ENCODE measurements around the gene SLC38A11.
A peak's percentile ranks its signal among the peaks of the same experiment; 100 is the strongest.

The SLC38A11 gene

GRCh38 chr2:164969909-164970690, 14.8 kb upstream of the SLC38A11 start:
- DNase-seq (ENCODE audit: low spot score) = no peak

DNA sequence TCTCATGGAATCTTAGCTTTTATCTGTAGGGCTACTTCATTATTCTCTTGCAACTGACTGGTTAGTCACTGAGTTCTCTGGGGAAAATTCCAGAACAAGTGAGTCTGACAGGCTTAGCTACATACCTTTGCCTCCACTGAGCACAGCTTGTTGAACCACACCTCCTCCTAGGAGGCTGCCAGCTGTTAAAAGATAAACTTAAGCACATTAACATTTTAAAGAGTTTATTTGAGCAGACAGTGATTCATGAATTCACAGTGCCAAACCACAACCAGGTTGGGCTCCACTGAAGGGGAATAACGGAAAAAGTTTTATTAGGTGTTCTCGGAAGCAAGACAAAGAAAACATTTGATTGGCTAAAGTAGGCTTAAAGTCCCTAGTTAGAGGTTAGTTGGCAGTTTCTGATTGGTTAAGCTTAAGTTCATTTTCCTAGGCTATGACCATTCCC, 12.5 kb upstream of the SLC38A11 start:
- DNase-seq (ENCODE audit: low spot score) = peak; percentile 44

DNA sequence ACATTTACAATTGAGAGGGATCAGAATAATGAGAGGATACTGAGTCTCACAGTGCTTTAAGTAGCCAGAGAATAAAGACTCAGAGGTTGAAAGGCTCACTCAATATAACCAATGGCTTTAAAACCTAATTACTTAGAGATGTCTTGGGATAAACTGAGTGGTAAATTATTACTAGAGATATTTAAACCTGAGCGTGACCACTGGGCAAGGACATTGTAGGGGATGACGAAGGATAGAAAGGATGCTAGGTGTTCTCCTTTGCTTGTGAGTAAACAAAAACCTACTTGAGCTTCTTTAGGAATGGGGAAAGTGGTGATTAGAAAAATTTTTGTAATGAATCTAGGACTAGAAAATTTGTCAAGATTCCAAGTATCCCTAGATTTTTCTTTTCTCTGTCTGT, 12.0 kb upstream of the SLC38A11 start:
- no peak for DNase-seq (ENCODE audit: low spot score)

GRCh38 chr2:164964700-164965099, 9.4 kb upstream of the SLC38A11 start:
- no peak for DNase-seq (ENCODE audit: low spot score)

- DNase-seq (ENCODE audit: low spot score) = no peak
Measured at GRCh38 chr2:164960159-164960558, 4.8 kb upstream of the SLC38A11 start.

DNA sequence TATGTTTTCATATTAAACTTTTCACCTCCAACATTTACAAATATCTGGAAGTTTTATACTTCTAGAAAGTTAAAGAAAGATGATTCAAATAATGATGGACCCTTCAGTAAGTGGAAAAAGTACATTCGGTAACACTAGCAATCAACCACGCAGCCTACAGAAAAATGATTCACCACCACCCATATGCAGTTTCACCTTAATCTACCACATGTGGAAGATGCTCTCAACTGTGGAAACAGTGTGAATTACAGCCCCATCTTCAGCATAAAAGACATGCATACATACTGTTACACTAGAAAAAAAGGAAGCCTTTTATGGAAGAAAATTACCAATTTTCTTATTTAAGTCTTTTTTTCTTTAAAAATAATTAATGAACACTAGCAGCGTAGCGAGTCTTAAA, 1.1 kb downstream of the SLC38A11 start:
- no peak for DNase-seq (ENCODE audit: low spot score)

GRCh38 chr2:164953279-164953678, 2.0 kb downstream of the SLC38A11 start:
- DNase-seq (ENCODE audit: low spot score) = no peak

DNA sequence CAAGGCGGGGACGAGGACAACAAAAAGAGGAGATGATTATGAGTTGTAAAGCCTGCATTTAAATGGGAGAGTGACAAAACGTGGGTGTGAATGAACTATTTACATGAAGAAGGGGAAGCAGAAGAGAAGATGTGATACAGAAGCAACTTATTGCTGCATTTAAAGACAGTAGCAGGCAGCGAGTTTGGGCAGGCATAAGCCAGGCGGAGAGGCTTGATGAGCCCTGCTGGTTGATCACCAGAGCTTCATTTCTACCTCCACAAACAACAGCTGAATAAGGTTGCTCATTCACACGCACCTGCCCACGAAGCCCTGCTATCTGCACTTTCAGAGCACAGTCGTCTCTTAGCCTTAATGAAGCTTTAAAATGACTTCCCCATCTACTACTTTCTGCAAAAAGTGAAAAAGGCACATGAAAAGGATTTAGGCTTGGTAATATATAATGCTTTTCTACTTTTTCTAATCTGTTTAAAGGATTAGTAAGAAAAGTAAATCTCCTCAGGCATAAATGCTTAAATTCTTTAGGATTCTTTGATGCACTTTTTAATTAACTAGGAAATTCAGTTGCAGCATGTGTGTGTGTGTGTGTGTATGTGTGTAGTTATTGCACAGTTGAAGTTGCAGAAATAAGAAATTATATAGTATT, 3.1 kb downstream of the SLC38A11 start:
- no peak for DNase-seq (ENCODE audit: low spot score)

- no peak for DNase-seq (ENCODE audit: low spot score)
Measured at GRCh38 chr2:164948540-164948939, 6.8 kb downstream of the SLC38A11 start.

- no peak for DNase-seq (ENCODE audit: low spot score)
Measured at GRCh38 chr2:164947281-164947680, 8.0 kb downstream of the SLC38A11 start.

DNA sequence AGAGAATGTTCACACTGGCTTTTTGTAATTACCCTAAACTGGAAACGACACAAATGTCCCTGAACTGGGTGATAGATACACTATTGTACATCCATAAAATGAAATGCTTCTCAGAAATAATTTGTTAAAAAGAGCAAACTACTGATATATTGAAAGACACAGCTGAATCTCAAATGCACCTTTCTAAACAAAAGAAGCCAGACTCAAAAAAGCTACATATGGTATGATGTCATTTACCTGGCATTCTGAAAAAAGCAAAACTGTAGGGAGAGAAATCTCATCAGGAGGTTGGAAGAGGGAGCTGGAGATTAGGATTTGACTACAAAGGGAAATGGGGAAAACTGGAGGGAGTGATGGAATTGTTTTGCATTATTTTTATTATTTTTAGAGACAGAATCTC, 12.0 kb downstream of the SLC38A11 start:
- DNase-seq (ENCODE audit: low spot score) = no peak

DNA sequence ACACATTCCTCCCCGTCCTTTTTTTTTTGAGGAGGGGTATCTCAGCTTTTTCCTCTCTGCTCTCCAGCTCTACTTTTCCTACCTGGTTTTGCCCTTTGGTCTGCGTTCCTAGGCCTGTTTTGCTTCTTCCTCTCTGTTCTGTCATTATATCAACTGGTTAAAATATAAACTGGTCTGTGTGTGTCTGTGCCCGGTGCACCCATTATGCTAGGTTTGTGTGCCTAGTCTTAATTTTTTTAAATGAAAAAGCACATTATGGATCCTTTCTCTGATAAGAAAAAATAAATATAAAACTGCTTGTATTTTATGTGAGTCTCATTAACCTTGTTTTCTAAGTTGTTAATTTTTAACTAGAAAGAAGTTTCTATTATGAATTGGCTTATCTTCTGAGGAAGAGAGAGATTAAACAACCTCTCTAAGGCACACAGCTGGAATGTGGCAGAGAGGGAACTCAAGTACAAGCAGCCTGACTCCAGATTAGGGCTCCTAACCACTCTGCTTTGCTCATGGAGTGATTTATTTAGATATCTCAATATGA, 17.4 kb downstream of the SLC38A11 start:
- DNase-seq (ENCODE audit: low spot score) = no peak

DNA sequence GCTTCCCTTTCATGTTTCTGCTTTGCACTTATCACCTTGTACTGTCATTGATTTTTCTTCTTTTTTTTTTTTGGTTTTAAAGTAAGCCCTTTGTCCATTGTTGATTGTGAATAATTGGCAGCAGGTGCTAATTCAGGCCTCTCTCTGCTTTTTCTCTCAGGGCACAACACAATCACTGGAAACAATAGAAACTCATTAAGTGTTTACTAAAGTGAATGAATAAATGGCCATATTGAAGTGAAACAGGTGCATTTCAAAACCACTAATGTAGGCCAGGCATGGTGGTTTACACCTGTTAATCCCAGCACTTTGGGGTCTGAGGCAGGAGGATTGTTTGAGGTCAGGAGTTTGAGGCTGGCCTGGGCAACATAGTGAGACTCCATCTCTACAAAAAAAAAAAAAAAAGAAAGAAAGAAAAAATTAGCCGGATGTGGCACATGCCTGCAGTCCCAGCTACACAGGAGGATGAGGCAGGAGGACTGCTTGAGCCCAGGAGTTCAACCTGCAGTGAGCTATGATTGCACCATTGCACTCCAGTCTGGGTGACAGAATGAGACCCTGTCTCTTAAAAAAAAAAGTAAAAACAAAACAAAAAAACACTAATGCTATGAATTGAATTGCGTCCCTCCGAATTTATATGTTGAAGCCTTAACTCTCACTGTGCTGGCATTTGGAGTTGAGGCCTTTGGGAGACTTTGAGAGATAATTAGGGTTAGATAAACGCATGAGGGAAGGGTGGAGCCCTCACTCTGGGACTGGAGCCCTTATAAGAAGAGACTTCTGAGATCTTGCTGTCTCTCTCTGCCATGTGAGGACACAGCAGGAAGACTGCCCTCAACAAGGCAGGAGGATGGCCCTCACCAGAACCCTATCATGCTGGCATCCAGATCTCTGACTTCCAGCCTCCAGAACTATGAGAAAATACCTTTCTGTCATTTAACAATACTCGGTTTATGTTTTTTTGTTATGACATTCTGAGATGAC, 19.9 kb downstream of the SLC38A11 start:
- no peak for DNase-seq (ENCODE audit: low spot score)

GRCh38 chr2:164934401-164935117, 20.8 kb downstream of the SLC38A11 start:
- no peak for DNase-seq (ENCODE audit: low spot score)

DNA sequence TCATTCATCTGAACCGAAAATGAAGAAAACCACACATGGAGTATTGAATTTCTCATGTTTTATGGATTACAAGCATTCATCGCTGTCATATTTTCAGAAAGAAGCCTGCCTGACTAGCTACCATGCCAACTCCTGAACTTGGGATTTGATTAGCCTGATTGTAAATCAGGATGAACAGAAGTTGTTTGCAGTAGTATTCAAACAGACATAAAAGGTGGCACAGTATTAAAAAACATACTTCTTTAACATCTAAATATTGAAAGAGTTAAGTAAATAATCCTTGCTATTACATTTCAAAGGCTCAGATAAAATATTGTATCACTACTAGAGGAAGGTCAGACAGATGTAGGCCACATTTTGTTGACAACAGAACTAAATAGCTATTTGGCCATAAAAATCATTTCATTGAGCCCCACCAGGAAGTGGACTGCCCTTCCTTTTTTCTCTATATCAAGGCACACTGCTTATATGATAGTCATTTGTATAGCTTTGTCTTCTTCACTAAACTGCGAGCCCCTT, 21.6 kb downstream of the SLC38A11 start:
- no peak for DNase-seq (ENCODE audit: low spot score)

DNA sequence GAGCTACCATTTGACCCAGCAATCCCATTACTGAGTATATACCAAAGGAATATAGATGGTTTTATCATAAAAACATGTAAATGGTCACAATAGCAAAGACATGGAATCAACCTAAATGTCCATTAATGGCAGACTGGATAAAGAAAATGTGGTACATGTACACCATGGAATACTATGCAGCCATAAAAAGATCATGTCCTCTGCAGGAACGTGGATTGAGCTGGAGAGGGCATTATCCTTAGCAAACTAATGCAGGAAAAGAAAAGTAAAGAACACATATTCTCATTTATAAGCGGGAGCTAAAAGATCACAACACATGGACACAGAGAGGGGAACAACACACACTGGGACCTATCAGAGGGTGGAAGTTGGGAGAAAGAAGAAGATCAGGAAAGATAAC, 22.9 kb downstream of the SLC38A11 start:
- DNase-seq (ENCODE audit: low spot score) = no peak

DNA sequence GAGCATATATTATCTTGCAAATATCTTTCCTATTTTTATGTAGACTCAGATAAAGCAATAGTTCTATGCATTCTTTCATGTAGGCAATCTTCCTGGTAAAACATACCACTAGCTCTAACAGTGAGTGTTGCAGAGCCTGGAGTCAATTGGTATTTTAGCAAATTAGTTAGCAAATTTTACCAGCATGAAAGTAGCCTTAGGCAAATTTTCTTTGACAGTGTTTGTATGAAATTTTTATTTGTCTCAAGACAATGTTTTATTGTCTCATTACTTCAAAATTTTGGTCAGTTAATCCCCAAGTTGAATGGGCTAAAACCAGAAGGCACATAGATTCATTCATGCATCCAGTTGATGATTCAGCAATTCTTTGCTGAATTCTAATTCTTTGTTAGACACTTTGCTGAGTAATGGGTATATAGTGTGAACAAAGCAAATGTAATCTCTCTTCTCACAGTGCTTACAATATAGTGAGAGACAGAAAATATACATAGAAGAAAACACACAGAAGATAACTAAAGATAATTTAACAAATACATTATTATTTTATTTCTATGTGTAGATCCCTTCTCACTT, 27.1 kb downstream of the SLC38A11 start:
- no peak for DNase-seq (ENCODE audit: low spot score)

DNA sequence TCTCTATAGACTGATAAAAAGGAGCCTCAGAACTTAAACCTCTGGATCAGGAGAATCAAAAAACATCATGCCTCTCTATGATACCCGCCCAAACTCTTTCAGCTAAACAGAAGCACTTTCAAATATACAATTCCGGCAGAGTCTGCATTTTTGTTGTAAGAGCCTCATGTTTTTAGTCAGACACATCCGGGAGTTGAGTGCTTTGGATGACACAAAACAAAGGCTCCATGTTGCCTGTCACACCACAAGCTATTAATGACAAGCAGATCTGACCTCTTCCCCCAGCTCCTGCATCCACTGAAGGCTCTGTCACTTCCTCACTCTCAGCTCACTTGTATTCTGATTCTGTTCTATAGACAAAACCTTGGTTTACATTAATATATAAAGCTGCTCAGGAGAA, 33.2 kb downstream of the SLC38A11 start:
- peak; percentile 34 for DNase-seq (ENCODE audit: low spot score)

- peak; percentile 89 for DNase-seq (ENCODE audit: low spot score)
Measured at GRCh38 chr2:164920430-164920829, 34.9 kb downstream of the SLC38A11 start.

DNA sequence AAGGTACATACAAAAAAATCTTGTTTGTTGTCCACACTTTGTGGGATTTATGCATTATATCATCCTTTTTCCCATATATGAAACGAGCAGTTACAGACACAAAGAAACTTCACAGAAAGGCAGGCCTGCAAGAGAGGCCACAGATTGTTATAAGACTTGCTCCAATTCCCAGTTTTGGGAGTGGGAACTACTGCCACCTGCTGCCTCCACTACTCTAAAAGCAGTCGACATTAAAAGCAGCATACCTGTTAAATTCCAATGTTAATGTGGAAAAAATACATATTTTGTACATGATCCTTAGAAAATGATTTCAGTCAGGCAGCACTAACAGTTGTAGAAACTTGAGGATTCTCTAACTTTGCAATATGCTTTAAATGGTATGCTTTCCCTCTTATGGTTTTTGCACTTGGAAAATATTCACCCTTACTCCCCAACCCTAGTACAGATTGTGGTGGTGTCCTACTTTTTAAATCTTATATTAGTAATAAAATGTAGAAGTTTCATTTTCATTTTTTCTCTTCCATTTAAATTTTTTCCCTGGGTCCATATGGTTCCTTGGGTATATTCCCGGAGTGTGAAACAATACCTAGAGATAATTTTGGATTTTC, 37.9 kb downstream of the SLC38A11 start:
- DNase-seq (ENCODE audit: low spot score) = no peak
